ENCODE data around the gene ZNF579. TPM values are rescaled to one million over a fixed set of nuclear protein-coding genes. Genes with fewer than 3 reads are reported as not detected.

Gene ZNF579
- total RNA-seq, 1 experiment from 2014 or later, result 19.9 TPM

- Histone ChIP-seq H3K79me2 (ENCODE audit: insufficient read depth, low read length) (no peaks in the 10 kb centered on the region), H2BK20ac (ENCODE audit: low read depth, low read length, poor library complexity, severe bottlenecking) (no peak overlapping the region), H2AFZ (ENCODE audit: low read length) (no peak overlapping the region), H3K27me3 (ENCODE audit: insufficient read depth, low read length) (no peaks in the 10 kb centered on the region), H4K8ac (replicated peaks; ENCODE audit: insufficient read length, low read depth, low read length) (no peak overlapping the region), H3K9ac (ENCODE audit: extremely low read depth, insufficient read length, low read length) (no peak overlapping the region), H3K14ac (ENCODE audit: insufficient read depth, low read length) (no peak overlapping the region), H3K4me2 (ENCODE audit: insufficient read depth, insufficient read length, low read length) (no peak overlapping the region), H2BK120ac (ENCODE audit: low read depth, low read length, poor library complexity, severe bottlenecking) (no peak overlapping the region), H2BK12ac (ENCODE audit: insufficient read length, low read depth, low read length) (no peak overlapping the region), H2BK5ac (ENCODE audit: insufficient read length, low read length) (no peak overlapping the region), H4K5ac (ENCODE audit: insufficient read length, low read depth, low read length) (no peak overlapping the region), H3K18ac (ENCODE audit: insufficient read length, low read depth, low read length) (no peak overlapping the region), H2AK5ac (ENCODE audit: insufficient read length, low read length) (no peak overlapping the region), H3K4ac (ENCODE audit: low read depth, low read length) (no peak overlapping the region), H3K23me2 (ENCODE audit: insufficient read length, low read depth, low read length, poor library complexity, severe bottlenecking) (no peaks in the 10 kb centered on the region), H3K27ac (ENCODE audit: insufficient read length, low read depth, low read length) (no peak overlapping the region), H3K4me1 (ENCODE audit: insufficient read depth, low read length) (no peaks in the 10 kb centered on the region), H4K20me1 (ENCODE audit: control insufficient read depth, insufficient read depth, insufficient read length) (no peaks in the 10 kb centered on the region), H3T11ph (ENCODE audit: low read length) (no peak overlapping the region), H3K9me3 (ENCODE audit: control insufficient read depth, low read depth, low read length) (no peaks in the 10 kb centered on the region), H3K56ac (ENCODE audit: insufficient read length, low read depth, low read length) (no peak overlapping the region), H3K23ac (ENCODE audit: insufficient read length, low read depth, low read length) (no peak overlapping the region), H3K79me1 (ENCODE audit: insufficient read depth, low read depth, low read length, poor library complexity, severe bottlenecking) (no peaks in the 10 kb centered on the region), H4K91ac (ENCODE audit: insufficient read length, low read depth, low read length) (no peak overlapping the region), H2BK15ac (ENCODE audit: low read depth, low read length) (no peak overlapping the region)
- Mint-ChIP-seq H3K4me1 (peaks cover 2 to 3% of the 10 kb centered on the region in 2 experiments; a peak in 3 of 4 replicates), H3K27ac (no peak overlapping the region), H3K4me3 (peak overlapping the region in 1 of 2 experiments; percentile 23; a peak in 1 of 5 replicates), H3K27me3 (ENCODE audit: low read depth) (peaks cover 2% of the 10 kb centered on the region), H3K36me3 (ENCODE audit: insufficient read depth in 1 of 3, low read depth in 3 of 3) (peaks cover 22 to 49% (median 43%) of the 10 kb centered on the region in 3 experiments), H3K9me3 (no peaks in the 10 kb centered on the region; a peak in 1 of 5 replicates)
- no peak for DNase-seq
- TF ChIP-seq CTCF (conservative IDR thresholded peaks at IDR 0.05), result no peak
- WGBS (ENCODE audit: extremely low coverage, insufficient read length, low lambda C conversion rate), result no CpG with 5 or more reads among the region's 7 CpGs
Observed at GRCh38 chr19:55618426-55618825, 37.8 kb upstream of the ZNF579 start.

All from H9 (cell line).